GM12891 (cell line): ENCODE measurements around the gene ADK.

Experiments
- PAX5 ChIP-seq: IDR thresholded peaks from 2 replicates; pipeline ENCODE4 v1.6.1; 2011; ENCODE audit warnings: low read length, moderate library complexity, mild to moderate bottlenecking; ENCODE audit not compliant: insufficient read depth, severe bottlenecking
- POLR2A ChIP-seq: IDR thresholded peaks from 2 replicates; pipeline ENCODE4 v1.6.1; 2011; ENCODE audit warnings: low read depth, low read length, control low read depth
- POLR2AphosphoS5 ChIP-seq: IDR thresholded peaks from 2 replicates; pipeline ENCODE4 v1.6.1; 2011; ENCODE audit warnings: low read depth, low read length, control low read depth
- POU2F2 ChIP-seq: IDR thresholded peaks from 2 replicates; pipeline ENCODE4 v1.6.1; 2011; ENCODE audit warnings: low read depth, mild to moderate bottlenecking, control low read depth, low read length, moderate library complexity
- SPI1 ChIP-seq: IDR thresholded peaks from 2 replicates; pipeline ENCODE4 v1.6.1; 2011; ENCODE audit warnings: low read depth, low read length, control low read depth
- TAF1 ChIP-seq: IDR thresholded peaks from 2 replicates; pipeline ENCODE4 v1.6.1; 2011; ENCODE audit warnings: low read depth, low read length, control low read depth

DNA sequence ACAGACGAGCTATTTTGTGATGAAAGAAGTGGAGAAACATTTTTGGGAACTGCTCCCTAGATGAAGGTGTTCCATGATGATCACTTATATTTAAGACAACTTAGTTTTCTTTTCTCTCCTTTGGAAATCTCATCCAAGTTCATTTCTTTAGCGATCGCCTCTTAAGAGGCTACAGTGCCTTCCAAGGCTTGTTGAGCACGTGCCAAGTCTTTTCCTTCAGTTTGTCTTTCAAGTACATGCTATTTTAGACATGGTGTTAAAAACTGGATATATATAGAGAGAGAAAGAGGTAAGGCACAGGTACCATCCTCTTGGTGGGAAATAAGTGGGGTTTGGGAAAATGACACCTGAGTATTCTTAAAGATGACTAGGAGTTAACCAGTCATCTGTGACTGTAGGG, 2.7 kb downstream of the ADK start:
- TF ChIP-seq POLR2AphosphoS5 (no peak), POLR2A (no peak), PAX5 (no peak), TAF1 (no peak), POU2F2 (no peak), SPI1 (no peak)
